Measurements from ENCODE around the gene FNDC7.
"Not testable (repeated sequence)": the region's sequence is repeated elsewhere in the genome, so short reads cannot be mapped to it uniquely, and the experiment has no call there.

Gene FNDC7

DNA sequence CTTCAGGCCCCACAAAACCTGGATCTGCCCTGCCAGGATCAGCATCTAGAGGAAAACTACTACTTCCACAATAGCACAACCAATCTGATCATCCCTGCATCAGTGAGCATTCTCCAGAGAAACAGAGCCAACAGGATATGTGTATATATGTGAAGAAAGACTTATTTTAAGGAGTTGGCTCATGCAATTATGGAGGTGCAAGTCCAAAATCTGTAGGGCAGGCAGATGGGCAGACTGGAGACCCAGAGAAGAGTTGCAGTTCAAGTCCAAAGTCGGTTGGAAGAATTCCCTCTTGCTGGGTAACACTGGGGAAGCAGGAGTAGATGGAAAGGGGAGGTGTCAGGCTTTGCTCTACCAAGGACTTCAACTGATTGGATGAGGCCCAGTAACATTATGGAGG, 46.9 kb upstream of the FNDC7 start:
- no CpG with 5 or more reads among the region's 1 CpG for WGBS, 2 donors (ENCODE audit: extremely low coverage in 2 of 2, insufficient read length in 2 of 2, insufficient replicate concordance in 1 of 2)
- H3K23ac ChIP-seq (ENCODE audit: low read depth, low read length, poor library complexity) = no peak overlapping the region
- H3K79me1 ChIP-seq (ENCODE audit: low read depth, low read length) = no peaks in the 10 kb centered on the region
- H4K91ac ChIP-seq (ENCODE audit: low read depth, low read length, poor library complexity) = no peak overlapping the region
- H2BK5ac ChIP-seq (ENCODE audit: low read length) = no peak overlapping the region
- no peak overlapping the region for H3K4ac ChIP-seq (ENCODE audit: low read length)
- no peak overlapping the region for H3K4me2 ChIP-seq (ENCODE audit: insufficient read depth, low read length, poor library complexity, severe bottlenecking)
- H2BK120ac ChIP-seq (ENCODE audit: low read depth, low read length) = no peak overlapping the region
- no peak overlapping the region for H3K9ac ChIP-seq (ENCODE audit: low read depth, low read length, poor library complexity)
- H2AK5ac ChIP-seq (ENCODE audit: low read depth, low read length) = no peak overlapping the region
- H2AFZ ChIP-seq (ENCODE audit: low read length) = no peak overlapping the region
- H3K14ac ChIP-seq (ENCODE audit: low read length) = no peak overlapping the region
- H2BK15ac ChIP-seq (ENCODE audit: low read length) = no peak overlapping the region
- no peak overlapping the region for H4K8ac ChIP-seq (ENCODE audit: low read depth, low read length)
- H2BK12ac ChIP-seq (ENCODE audit: low read length) = no peak overlapping the region
- H3K4me1 ChIP-seq (ENCODE audit: control insufficient read depth in 2 of 2, insufficient read depth in 1 of 2, low read depth in 1 of 2, low read length in 2 of 2) = peaks cover 0 to 3% of the 10 kb centered on the region in 2 donors
- DNase-seq (ENCODE audit: low spot score) = no peak
- peaks cover 0 to 8% of the 10 kb centered on the region in 2 donors for H3K9me3 ChIP-seq (replicated peaks in 1 of 2; ENCODE audit: control insufficient read depth in 2 of 2, insufficient read depth in 1 of 2, low read depth in 1 of 2, low read length in 2 of 2)
- no peak overlapping the region for H3K27ac ChIP-seq (replicated peaks; ENCODE audit: low read length)
- no peaks in the 10 kb centered on the region for H3K36me3 ChIP-seq (replicated peaks in 1 of 2; ENCODE audit: control insufficient read depth in 2 of 2, insufficient read depth in 2 of 2, low read length in 2 of 2)
- no peak overlapping the region for H3K4me3 ChIP-seq (ENCODE audit: low read length in 2 of 2)
- peaks cover 0 to 22% (median 13%) of the 10 kb centered on the region in 3 experiments for H3K27me3 ChIP-seq (ENCODE audit: control insufficient read depth in 3 of 3, insufficient read depth in 3 of 3, low read depth in 1 of 3, low read length in 3 of 3)
- no peak overlapping the region for H3K18ac ChIP-seq (ENCODE audit: low read length)

DNA sequence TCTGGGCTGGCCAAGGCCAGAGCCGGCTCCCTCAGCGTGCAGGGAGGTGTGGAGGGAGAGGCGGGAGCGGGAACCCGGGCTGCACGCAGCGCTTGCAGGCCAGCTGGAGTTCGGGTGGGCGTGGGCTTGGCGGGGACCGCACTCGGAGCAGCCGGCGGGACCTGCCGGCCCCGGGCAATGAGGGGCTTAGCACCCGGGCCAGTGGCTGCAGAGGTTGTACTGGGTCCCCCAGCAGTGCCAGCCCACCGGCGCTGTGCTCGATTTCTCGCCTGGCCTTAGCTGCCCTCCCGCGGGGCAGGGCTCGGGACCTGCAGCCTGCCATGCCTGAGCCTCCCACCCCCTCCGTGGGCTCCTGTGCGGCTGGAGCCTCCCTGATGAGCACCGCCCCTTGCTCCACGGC, 45.3 kb upstream of the FNDC7 start:
- H3K9ac ChIP-seq (ENCODE audit: low read depth, low read length, poor library complexity); H2BK12ac ChIP-seq (ENCODE audit: low read length); H3K18ac ChIP-seq (ENCODE audit: low read length); H3K4me3 ChIP-seq (ENCODE audit: low read length in 2 of 2); H3K79me1 ChIP-seq (ENCODE audit: low read depth, low read length); H3K4ac ChIP-seq (ENCODE audit: low read length); H2BK15ac ChIP-seq (ENCODE audit: low read length); H2BK120ac ChIP-seq (ENCODE audit: low read depth, low read length); H3K9me3 ChIP-seq (replicated peaks in 1 of 2; ENCODE audit: control insufficient read depth in 2 of 2, insufficient read depth in 1 of 2, low read depth in 1 of 2, low read length in 2 of 2); H3K27ac ChIP-seq (replicated peaks; ENCODE audit: low read length); H3K4me2 ChIP-seq (ENCODE audit: insufficient read depth, low read length, poor library complexity, severe bottlenecking); H4K8ac ChIP-seq (ENCODE audit: low read depth, low read length); DNase-seq (ENCODE audit: low spot score); H3K36me3 ChIP-seq (replicated peaks in 1 of 2; ENCODE audit: control insufficient read depth in 2 of 2, insufficient read depth in 2 of 2, low read length in 2 of 2); H3K27me3 ChIP-seq (ENCODE audit: control insufficient read depth in 3 of 3, insufficient read depth in 3 of 3, low read depth in 1 of 3, low read length in 3 of 3); H3K14ac ChIP-seq (ENCODE audit: low read length); H3K4me1 ChIP-seq (ENCODE audit: control insufficient read depth in 2 of 2, insufficient read depth in 1 of 2, low read depth in 1 of 2, low read length in 2 of 2); H2AFZ ChIP-seq (ENCODE audit: low read length); H2BK5ac ChIP-seq (ENCODE audit: low read length); H2AK5ac ChIP-seq (ENCODE audit: low read depth, low read length); H4K91ac ChIP-seq (ENCODE audit: low read depth, low read length, poor library complexity); H3K23ac ChIP-seq (ENCODE audit: low read depth, low read length, poor library complexity): not testable (repeated sequence)
- WGBS, 2 donors (ENCODE audit: extremely low coverage in 2 of 2, insufficient read length in 2 of 2, insufficient replicate concordance in 1 of 2) = no CpG with 5 or more reads among the region's 28 CpGs

DNA sequence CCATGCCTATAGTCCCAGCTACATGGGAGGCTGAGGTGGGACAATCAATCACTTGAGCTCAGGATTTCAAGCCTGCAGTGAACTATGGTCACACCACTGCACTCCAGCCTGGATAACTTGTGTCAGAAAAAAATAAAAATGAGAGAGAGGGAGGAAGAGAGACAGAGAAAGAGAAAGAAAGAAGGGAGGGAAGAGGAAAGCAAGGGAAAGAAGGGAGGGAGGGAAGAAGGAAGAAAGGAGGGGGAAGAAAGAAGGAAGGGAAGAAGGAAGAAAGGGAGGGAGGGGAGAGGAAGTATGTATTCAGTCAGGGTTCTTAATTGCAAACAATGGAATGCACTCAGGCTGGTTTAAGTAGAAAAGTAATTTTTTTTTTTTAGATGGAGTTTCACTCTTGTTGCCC, 43.9 kb upstream of the FNDC7 start:
- Histone ChIP-seq H3K27me3 (ENCODE audit: control insufficient read depth in 3 of 3, insufficient read depth in 3 of 3, low read depth in 1 of 3, low read length in 3 of 3) (no peaks in the 10 kb centered on the region), H2BK12ac (ENCODE audit: low read length) (no peak overlapping the region), H2AK5ac (ENCODE audit: low read depth, low read length) (no peak overlapping the region), H2AFZ (ENCODE audit: low read length) (no peak overlapping the region), H2BK120ac (ENCODE audit: low read depth, low read length) (no peak overlapping the region), H3K27ac (replicated peaks; ENCODE audit: low read length) (no peak overlapping the region), H2BK5ac (ENCODE audit: low read length) (no peak overlapping the region), H3K23ac (ENCODE audit: low read depth, low read length, poor library complexity) (no peak overlapping the region), H3K18ac (ENCODE audit: low read length) (no peak overlapping the region), H3K4ac (ENCODE audit: low read length) (no peak overlapping the region), H3K9ac (ENCODE audit: low read depth, low read length, poor library complexity) (no peak overlapping the region), H2BK15ac (ENCODE audit: low read length) (no peak overlapping the region), H3K4me2 (ENCODE audit: insufficient read depth, low read length, poor library complexity, severe bottlenecking) (no peak overlapping the region), H4K8ac (ENCODE audit: low read depth, low read length) (no peak overlapping the region), H3K36me3 (replicated peaks in 1 of 2; ENCODE audit: control insufficient read depth in 2 of 2, insufficient read depth in 2 of 2, low read length in 2 of 2) (no peaks in the 10 kb centered on the region), H4K91ac (ENCODE audit: low read depth, low read length, poor library complexity) (no peak overlapping the region), H3K4me3 (ENCODE audit: low read length in 2 of 2) (no peak overlapping the region), H3K9me3 (replicated peaks in 1 of 2; ENCODE audit: control insufficient read depth in 2 of 2, insufficient read depth in 1 of 2, low read depth in 1 of 2, low read length in 2 of 2) (no peaks in the 10 kb centered on the region), H3K79me1 (ENCODE audit: low read depth, low read length) (no peaks in the 10 kb centered on the region), H3K4me1 (ENCODE audit: control insufficient read depth in 2 of 2, insufficient read depth in 1 of 2, low read depth in 1 of 2, low read length in 2 of 2) (no peaks in the 10 kb centered on the region), H3K14ac (ENCODE audit: low read length) (no peak overlapping the region)
- no peak for DNase-seq (ENCODE audit: low spot score)

DNA sequence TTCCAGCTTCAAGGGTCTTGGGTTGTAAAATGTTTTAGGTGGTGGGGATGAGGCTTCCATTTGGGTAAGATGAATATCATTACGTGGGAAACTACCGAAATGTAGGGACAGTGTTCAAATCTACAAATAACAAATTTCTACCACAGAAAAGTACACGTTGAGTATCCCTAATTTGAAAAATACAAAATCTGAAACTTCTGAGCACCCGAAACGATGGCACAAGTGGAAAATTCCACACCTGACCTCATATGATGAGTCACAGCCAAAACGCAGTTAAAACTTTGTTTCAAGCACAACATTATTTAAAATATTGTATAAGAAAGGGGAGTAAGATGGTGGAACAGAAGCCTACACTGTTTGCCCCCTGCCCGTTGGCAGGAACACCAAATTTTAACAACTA, 43.0 kb upstream of the FNDC7 start:
- H3K23ac ChIP-seq (ENCODE audit: low read depth, low read length, poor library complexity) = no peak overlapping the region
- no peak overlapping the region for H3K27ac ChIP-seq (replicated peaks; ENCODE audit: low read length)
- no peaks in the 10 kb centered on the region for H3K9me3 ChIP-seq (replicated peaks in 1 of 2; ENCODE audit: control insufficient read depth in 2 of 2, insufficient read depth in 1 of 2, low read depth in 1 of 2, low read length in 2 of 2)
- H3K4me1 ChIP-seq (ENCODE audit: control insufficient read depth in 2 of 2, insufficient read depth in 1 of 2, low read depth in 1 of 2, low read length in 2 of 2) = no peaks in the 10 kb centered on the region
- no peak overlapping the region for H3K18ac ChIP-seq (ENCODE audit: low read length)
- no peak overlapping the region for H2BK120ac ChIP-seq (ENCODE audit: low read depth, low read length)
- no peak overlapping the region for H3K4me3 ChIP-seq (ENCODE audit: low read length in 2 of 2)
- DNase-seq (ENCODE audit: low spot score) = no peak
- no peak overlapping the region for H4K8ac ChIP-seq (ENCODE audit: low read depth, low read length)
- H4K91ac ChIP-seq (ENCODE audit: low read depth, low read length, poor library complexity) = no peak overlapping the region
- H2BK15ac ChIP-seq (ENCODE audit: low read length) = no peak overlapping the region
- no peak overlapping the region for H2AFZ ChIP-seq (ENCODE audit: low read length)
- H3K27me3 ChIP-seq (ENCODE audit: control insufficient read depth in 3 of 3, insufficient read depth in 3 of 3, low read depth in 1 of 3, low read length in 3 of 3) = no peaks in the 10 kb centered on the region
- no peak overlapping the region for H3K9ac ChIP-seq (ENCODE audit: low read depth, low read length, poor library complexity)
- H2AK5ac ChIP-seq (ENCODE audit: low read depth, low read length) = no peak overlapping the region
- no CpG with 5 or more reads among the region's 7 CpGs for WGBS, 2 donors (ENCODE audit: extremely low coverage in 2 of 2, insufficient read length in 2 of 2, insufficient replicate concordance in 1 of 2)
- no peak overlapping the region for H3K4ac ChIP-seq (ENCODE audit: low read length)
- no peak overlapping the region for H3K14ac ChIP-seq (ENCODE audit: low read length)
- no peak overlapping the region for H2BK12ac ChIP-seq (ENCODE audit: low read length)
- H2BK5ac ChIP-seq (ENCODE audit: low read length) = no peak overlapping the region
- H3K79me1 ChIP-seq (ENCODE audit: low read depth, low read length) = no peaks in the 10 kb centered on the region
- H3K4me2 ChIP-seq (ENCODE audit: insufficient read depth, low read length, poor library complexity, severe bottlenecking) = no peak overlapping the region
- no peaks in the 10 kb centered on the region for H3K36me3 ChIP-seq (replicated peaks in 1 of 2; ENCODE audit: control insufficient read depth in 2 of 2, insufficient read depth in 2 of 2, low read length in 2 of 2)

Data from neuronal stem cell (in vitro differentiated cells).